Mesendoderm (in vitro differentiated cells): ENCODE data around the gene SEMA4A. TPM values are rescaled to one million over a fixed set of nuclear protein-coding genes. Genes with fewer than 3 reads are reported as not detected.

Source experiments
- small RNA-seq: library from polyadenylated mRNA; stranded (forward); fragments of <200 nt; extraction: miRNeasy Mini kit (QIAGEN cat#:217004); gene quantifications from one replicate; pipeline ENCODE3, GENCODE V24; 2013; ENCODE audit not compliant: insufficient read depth

SEMA4A gene

Small RNAs within 50 kb of the gene (small RNA-seq; reads per million reads assigned to genes)
- gene RF00568, result not detected
